Hindlimb muscle (tissue), 1 donor: ENCODE measurements around the gene GIMAP1. TPM values are rescaled to one million over a fixed set of nuclear protein-coding genes. Genes with fewer than 3 reads are reported as not detected.
"Not testable (repeated sequence)": the region's sequence is repeated elsewhere in the genome, so short reads cannot be mapped to it uniquely, and the experiment has no call there.

Experiments
- DNase-seq: peaks from one replicate; pipeline ENCODE4 v3.0.0-alpha.2; 2013
- polyA plus RNA-seq: library from polyadenylated mRNA; unstranded; fragments of 120-200 nt; gene quantifications from one replicate; pipeline ENCODE4 v1.2.1, GENCODE V29; 2013; ENCODE audit not compliant: insufficient read length

Gene GIMAP1
- 2.9 TPM for polyA plus RNA-seq

- no peak for DNase-seq
Measured at GRCh38 chr7:150716368-150716767, at the start of gene GIMAP1. GIMAP1 (plus strand) TSS chr7:150716613; CDS start chr7:150719048, 2,435 bp downstream.

- DNase-seq = no peak
Measured at GRCh38 chr7:150668472-150668911, 47.9 kb upstream of the GIMAP1 start.

GRCh38 chr7:150668977-150669376 lies 47.4 kb upstream of the GIMAP1 start:
- no peak for DNase-seq

GRCh38 chr7:150671798-150672585 lies 44.4 kb upstream of the GIMAP1 start:
- not testable (repeated sequence) for DNase-seq

- no peak for DNase-seq
Measured at GRCh38 chr7:150675714-150676113, 40.7 kb upstream of the GIMAP1 start.

- not testable (repeated sequence) for DNase-seq
Measured at GRCh38 chr7:150676276-150676675, 40.1 kb upstream of the GIMAP1 start.

GRCh38 chr7:150676854-150677253 lies 39.6 kb upstream of the GIMAP1 start:
- not testable (repeated sequence) for DNase-seq

- not testable (repeated sequence) for DNase-seq
Measured at GRCh38 chr7:150678601-150679000, 37.8 kb upstream of the GIMAP1 start.

- not testable (repeated sequence) for DNase-seq
Measured at GRCh38 chr7:150680364-150680763, 36.0 kb upstream of the GIMAP1 start.

GRCh38 chr7:150685219-150686029 lies 31.0 kb upstream of the GIMAP1 start, which contains the start of gene GIMAP2:
GIMAP2 (plus strand) TSS chr7:150685706; CDS start chr7:150687060, 1,354 bp downstream.
- DNase-seq = peak; percentile 25

GRCh38 chr7:150686030-150686631 lies 30.3 kb upstream of the GIMAP1 start:
- no peak for DNase-seq

- no peak for DNase-seq
Measured at GRCh38 chr7:150688630-150689029, 27.8 kb upstream of the GIMAP1 start.

- DNase-seq = no peak
Measured at GRCh38 chr7:150695654-150696053, 20.8 kb upstream of the GIMAP1 start.

- DNase-seq = no peak
Measured at GRCh38 chr7:150703209-150703608, 13.2 kb upstream of the GIMAP1 start.

GRCh38 chr7:150715293-150715692 lies 1.1 kb upstream of the GIMAP1 start:
- DNase-seq = no peak

- no peak for DNase-seq
Measured at GRCh38 chr7:150715738-150716137, 675 bp upstream of the GIMAP1 start.

- DNase-seq = no peak
Measured at GRCh38 chr7:150716939-150717338, 526 bp downstream of the GIMAP1 start.

GRCh38 chr7:150717814-150718420 lies 1.5 kb downstream of the GIMAP1 start:
- no peak for DNase-seq

GRCh38 chr7:150719436-150719835 lies 3.0 kb downstream of the GIMAP1 start:
- no peak for DNase-seq

- DNase-seq = no peak
Measured at GRCh38 chr7:150719960-150720891, 3.8 kb downstream of the GIMAP1 start.

- DNase-seq = no peak
Measured at GRCh38 chr7:150721970-150722373, 5.6 kb downstream of the GIMAP1 start.
